GM18519 (cell line): ENCODE data around the gene TM9SF2.
A peak's percentile ranks its signal among the peaks of the same experiment; 100 is the strongest.

Source experiments
- ATAC-seq: cut with Tn5 transposase; IDR thresholded peaks from one replicate; pipeline ENCODE4 v1.9.1; 2021; ENCODE audit warnings: mild to moderate bottlenecking, moderate library complexity; ENCODE audit not compliant: unreplicated experiment, low FRiP score

The TM9SF2 gene

DNA sequence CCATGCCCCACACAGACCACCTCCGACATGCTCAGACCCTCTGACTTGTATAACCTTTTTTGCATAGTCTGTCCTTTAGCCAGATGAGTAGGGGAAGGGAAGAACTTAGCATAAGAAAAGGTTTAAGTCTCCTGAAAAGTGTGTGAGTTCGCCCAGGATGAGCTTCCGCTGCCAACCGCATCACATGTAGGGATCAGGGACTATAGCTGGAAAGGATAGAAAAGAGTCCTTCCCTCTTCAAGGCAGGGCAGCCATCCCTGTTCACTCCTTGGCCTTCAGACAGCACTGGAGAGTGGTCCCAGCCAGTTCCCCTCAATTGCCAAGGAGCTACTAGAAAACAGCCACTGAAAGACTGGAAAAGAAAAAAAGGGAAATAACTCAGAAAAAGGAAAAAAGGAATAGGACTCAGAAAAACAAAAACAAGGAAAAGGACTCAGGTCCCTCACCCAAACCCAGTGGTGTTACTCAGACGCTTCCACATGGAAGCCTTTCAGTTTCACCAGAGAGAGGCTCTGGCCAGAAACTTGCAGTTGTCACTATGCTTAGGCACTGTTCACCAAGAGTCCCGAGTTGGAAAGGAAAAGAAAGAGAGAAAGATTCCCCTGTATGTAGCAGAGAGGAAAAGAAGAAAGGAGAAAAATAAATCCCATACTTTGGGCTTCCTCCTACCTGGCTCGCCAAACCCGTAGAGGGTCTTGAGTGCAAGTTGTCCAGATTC lies 5.6 kb upstream of the TM9SF2 start:
- no peak for ATAC-seq

GRCh38 chr13:99496184-99497142 lies 4.8 kb upstream of the TM9SF2 start:
- ATAC-seq = no peak

DNA sequence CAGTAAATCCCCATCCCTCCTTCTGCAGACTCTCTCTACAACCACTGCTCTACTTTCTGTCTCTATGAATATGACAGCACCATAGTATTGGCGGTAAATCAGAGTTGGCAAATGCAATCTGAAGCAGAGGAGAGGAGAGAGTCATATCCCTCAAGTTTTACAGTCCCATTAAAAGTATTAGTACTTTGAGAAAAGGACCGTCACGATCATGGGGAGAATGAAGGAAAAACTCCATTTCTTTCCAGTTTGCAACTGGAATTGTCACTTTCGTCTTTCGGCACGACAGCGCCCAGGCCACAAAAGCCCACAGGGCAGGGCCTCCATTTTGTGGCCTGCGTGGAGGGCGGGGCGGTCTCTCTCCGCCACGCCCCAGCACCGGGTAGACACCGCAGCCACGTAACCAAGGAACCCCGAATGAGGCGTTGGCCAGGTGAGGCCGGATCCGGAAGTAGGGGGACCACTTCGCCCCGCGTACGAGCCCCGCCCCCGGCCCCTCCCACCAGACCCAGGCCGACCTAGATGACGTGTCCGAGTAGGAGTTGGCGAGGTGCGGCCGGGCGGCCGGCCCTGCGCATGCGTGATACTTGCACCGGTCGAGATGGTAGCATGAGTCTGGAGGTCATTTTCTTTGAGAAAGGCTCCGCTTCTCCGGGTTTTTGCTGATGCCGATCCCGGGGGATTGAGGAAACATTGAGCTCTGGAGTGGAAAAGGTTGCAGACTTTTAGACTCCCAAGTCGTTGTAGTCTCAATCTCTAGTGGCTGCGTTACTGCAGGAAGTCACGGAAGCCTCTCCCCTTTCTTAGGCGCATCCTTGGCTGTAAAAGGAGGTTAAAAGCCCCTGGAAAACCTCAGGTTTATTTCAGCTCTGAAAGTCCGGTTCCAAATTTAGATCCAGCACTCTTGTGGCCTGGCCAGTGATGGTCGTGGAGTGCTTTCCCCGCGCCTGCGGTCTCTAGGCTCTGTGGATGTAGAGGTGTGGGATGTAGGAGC lies 2.8 kb upstream of the TM9SF2 start:
- peak; percentile 50 for ATAC-seq

- ATAC-seq = peak; percentile 3
Observed at GRCh38 chr13:99500839-99501183, 461 bp upstream of the TM9SF2 start.

GRCh38 chr13:99501848-99502301 lies 603 bp downstream of the TM9SF2 start:
- ATAC-seq = no peak

DNA sequence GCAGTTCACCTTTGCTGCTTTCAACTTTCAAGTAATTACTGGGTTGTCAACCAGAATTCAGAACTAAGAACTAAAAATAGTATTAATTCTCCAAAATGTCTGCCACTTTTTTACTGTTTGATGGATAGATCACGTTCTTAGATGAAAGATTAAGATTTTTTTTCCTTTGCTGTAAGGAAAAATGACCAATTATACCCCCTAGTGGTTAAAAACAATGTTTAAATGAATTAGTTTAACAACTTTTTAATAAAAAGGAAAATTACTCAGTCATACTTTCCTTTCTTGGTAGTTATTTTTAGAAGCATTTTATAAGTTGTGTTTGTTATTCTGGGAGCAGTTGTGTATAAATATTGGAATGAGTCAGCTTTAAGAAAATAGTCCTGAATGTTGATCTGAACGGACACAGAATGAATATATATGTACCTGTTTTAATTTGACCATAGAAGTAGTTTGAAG lies 4.6 kb downstream of the TM9SF2 start:
- ATAC-seq = no peak

DNA sequence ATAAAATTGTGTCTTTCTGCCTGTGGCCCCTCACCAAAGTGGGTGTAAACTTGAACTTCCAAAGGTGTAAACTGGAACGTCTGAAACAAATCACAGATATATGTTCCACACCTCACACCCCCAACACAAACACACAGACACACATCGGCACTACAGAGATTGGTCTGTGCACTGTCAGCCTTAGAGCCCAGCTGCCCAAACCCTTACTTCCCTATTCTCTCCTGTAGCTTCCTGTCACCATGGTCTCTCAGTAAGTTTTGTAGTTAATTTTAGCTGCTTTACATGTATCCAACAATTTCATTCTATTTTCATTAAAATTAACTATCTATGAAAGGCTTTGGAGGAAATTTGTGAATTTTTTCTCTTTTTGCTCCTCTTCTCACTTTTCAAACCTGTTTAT lies 5.4 kb downstream of the TM9SF2 start:
- ATAC-seq = peak; percentile 69

DNA sequence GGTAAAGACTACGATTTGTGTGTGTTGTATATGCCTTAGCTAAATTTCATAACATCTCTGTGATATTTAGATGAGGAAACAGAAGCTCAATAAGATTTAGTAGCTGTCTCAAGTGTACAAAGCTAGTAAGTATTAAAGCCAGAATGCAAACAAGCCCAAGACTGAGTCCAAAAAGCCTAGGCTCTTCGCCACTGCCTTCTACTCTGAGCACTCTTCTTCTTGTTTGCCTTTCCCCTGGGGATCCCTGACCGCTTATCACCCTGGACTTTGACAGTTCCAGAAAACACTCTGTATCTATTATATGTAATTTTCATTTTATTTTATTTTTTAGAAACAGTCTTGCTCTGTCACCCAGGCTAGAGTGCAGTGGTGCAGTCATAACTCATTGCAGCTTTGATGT lies 5.8 kb downstream of the TM9SF2 start:
- ATAC-seq = no peak

- ATAC-seq = no peak
Observed at GRCh38 chr13:99507551-99507950, 6.3 kb downstream of the TM9SF2 start.

DNA sequence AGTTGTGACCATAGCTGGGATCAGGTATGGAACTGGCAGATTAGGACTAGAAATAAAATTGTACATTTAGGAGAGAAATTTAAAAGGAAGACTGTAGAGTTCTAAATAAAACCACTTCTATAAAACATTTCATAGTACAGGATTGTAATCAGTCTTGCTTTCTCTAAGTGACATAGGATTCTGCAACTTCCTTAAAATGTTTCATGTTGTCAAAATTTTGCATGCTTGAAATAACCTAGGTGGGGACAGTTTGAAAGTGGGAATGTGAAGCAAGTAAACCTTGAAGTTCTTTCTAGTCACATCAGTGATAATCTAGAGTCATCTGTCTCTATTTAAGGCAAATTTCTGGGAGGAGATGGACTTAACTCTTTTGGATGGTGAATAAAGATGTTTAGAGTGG lies 6.7 kb downstream of the TM9SF2 start:
- ATAC-seq = no peak

GRCh38 chr13:99509479-99509878 lies 8.2 kb downstream of the TM9SF2 start:
- no peak for ATAC-seq

- ATAC-seq = no peak
Observed at GRCh38 chr13:99514801-99515200, 13.5 kb downstream of the TM9SF2 start.

- no peak for ATAC-seq
Observed at GRCh38 chr13:99516153-99516929, 15.1 kb downstream of the TM9SF2 start.

GRCh38 chr13:99517577-99517976 lies 16.3 kb downstream of the TM9SF2 start:
- no peak for ATAC-seq

DNA sequence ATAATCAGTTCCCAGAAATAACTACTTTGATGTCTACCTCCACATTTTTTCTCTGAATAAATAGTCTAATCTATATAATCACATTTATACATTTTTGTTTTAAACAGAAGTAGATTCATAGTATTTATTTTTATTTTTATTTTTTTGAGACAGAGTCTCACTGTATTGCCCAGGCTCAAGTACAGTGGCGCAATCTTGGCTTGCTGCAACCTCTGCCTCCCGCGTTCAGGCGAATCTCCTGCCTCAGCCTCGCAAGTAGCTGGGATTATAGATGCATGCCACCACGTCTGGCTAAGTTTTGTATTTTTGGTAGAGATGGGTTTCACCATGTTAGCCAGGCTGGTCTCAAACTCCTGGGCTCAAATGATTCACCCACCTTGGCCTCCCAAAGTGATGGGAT lies 16.7 kb downstream of the TM9SF2 start:
- ATAC-seq = no peak

DNA sequence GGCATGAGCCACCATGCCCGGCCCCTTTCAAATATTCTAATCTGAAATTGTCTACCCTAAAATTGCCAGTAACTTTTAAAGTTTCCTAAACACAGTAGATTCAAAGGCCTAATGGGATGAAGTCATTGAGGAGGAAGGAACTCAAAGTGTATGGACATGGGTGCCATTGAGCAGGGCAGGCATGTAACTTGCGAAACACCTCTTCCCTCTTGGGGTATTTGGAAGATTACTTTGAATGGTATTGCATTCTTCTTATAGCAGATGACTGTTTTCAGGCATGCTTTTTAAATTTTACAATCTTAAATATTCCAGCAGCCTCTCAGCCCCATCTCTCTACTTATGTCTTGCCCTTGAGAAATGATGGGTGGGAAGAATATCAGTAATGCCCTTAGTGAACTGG lies 21.0 kb downstream of the TM9SF2 start:
- ATAC-seq = no peak

- ATAC-seq = no peak
Observed at GRCh38 chr13:99523838-99524237, 22.6 kb downstream of the TM9SF2 start.

DNA sequence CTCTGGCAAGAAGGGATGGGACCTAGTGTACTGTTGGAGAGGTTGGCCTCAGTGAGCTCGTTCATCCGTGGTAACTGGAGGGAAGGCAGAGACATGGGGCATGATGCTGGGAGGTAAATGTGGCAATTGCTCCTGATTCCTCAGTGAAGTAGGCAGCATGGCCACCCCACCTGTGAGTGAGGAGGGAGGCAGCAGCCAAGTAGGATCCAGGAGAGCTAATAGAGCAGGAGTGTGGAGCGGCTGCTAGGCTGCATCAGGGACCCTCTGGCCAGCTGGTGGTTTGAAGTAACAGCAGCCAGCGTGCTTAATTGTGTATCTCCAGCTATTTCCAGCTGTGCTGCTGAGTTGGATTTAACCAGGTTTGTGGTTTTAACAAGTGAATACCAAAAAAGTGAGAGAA lies 24.7 kb downstream of the TM9SF2 start:
- no peak for ATAC-seq

- no peak for ATAC-seq
Observed at GRCh38 chr13:99526549-99526948, 25.3 kb downstream of the TM9SF2 start.

DNA sequence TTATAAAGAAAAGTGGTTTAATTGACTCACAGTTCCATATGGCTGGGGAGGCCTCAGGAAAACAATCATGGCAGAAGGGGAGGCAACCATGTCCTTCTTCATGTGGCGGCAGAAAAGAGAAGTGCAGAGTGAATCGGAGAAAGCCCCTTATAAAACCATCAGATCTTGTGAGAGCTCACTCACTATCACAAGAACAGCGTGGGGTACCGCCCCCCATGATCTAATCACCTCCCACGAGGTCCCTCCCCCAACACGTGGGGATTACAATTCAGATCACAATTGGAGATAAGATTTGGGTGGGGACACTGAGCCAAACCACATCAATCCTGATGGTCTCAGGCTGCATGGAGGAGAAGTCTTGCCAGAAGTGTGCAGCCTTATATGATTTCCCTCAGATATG lies 26.0 kb downstream of the TM9SF2 start:
- no peak for ATAC-seq
